Activated naive CD4-positive, alpha-beta T cell treated with anti-CD3 and anti-CD28 coated beads, Interleukin-2, amount 50 U/mL, for 72 hours (primary cell): ENCODE results near the gene OTOGL. TPM values are rescaled to one million over a fixed set of nuclear protein-coding genes. Genes with fewer than 3 reads are reported as not detected.
"Not testable (repeated sequence)": the region's sequence is repeated elsewhere in the genome, so short reads cannot be mapped to it uniquely, and the experiment has no call there.

ENCODE experiments used
- ATAC-seq, 2 donors: fragments of 150-1000 bp; cut with Tn5 transposase; 2 replicates each; pipeline ENCODE4 v1.10.0; 2021; ENCODE audit warnings: mild to moderate bottlenecking in 2 of 2, moderate library complexity in 2 of 2
- DNase-seq, 2 donors: peaks; one replicate each; pipeline ENCODE4 v3.0.0; 2021 to 2022; ENCODE audit warnings: low spot score in 2 of 2
- H3K27ac Mint-ChIP-seq, 2 donors: one replicate each; pipeline ENCODE4 v1.8.0; 2022; ENCODE audit warnings: mild to moderate bottlenecking in 2 of 2, mixed read lengths in 2 of 2
- H3K36me3 Mint-ChIP-seq, 2 donors: one replicate each; pipeline ENCODE4 v1.8.0; 2022; ENCODE audit warnings: mixed read lengths in 2 of 2
- H3K9me3 Mint-ChIP-seq, 2 donors: one replicate each; pipeline ENCODE4 v1.8.0; 2022; ENCODE audit warnings: mixed read lengths in 2 of 2
- total RNA-seq, 2 donors: library from RNA; stranded (reverse); gene quantifications; one replicate each; pipeline ENCODE4 v1.2.3, GENCODE V29; 2022

The OTOGL gene
- total RNA-seq, 2 donors from 2014 or later, result not detected

DNA sequence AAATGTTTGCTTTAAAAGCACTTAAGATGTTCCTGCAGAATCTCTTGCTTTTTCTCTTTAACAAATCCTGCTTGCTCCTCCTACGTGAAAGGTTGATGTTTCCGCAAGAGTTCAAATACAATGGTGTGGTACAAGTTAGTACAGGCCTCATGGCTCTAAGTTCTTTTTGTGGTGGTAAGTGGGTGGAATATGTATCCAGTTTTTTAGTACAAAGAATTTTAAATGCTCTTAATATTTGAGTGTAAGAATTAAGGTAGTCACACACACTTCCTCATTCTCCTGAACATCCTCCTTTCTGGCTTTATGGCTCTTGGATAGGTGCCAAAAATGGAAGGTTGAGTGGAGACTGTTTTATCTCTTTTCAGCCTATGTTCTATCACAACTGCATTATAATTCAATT lies 1.8 kb downstream of the OTOGL start:
- no peak overlapping the region for H3K27ac Mint-ChIP-seq
- no peak for ATAC-seq
- peaks cover 0 to 6% of the 10 kb centered on the region in 2 donors for H3K36me3 Mint-ChIP-seq
- DNase-seq, result no peak
- peaks cover 0 to 5% of the 10 kb centered on the region in 2 donors for H3K9me3 Mint-ChIP-seq

- Mint-ChIP-seq H3K36me3 (peaks cover 0 to 6% of the 10 kb centered on the region in 2 donors), H3K9me3 (peaks cover 0 to 5% of the 10 kb centered on the region in 2 donors), H3K27ac (no peak overlapping the region)
- DNase-seq, result no peak
- ATAC-seq, result no peak
Measured at GRCh38 chr12:80107221-80107620, 7.9 kb downstream of the OTOGL start.

GRCh38 chr12:80116735-80117134 lies 17.4 kb downstream of the OTOGL start:
- Mint-ChIP-seq H3K36me3 (peaks cover 0 to 23% of the 10 kb centered on the region in 2 donors), H3K27ac (no peak overlapping the region), H3K9me3 (peaks cover 22 to 27% of the 10 kb centered on the region in 2 donors)
- no peak for ATAC-seq
- no peak for DNase-seq

GRCh38 chr12:80118565-80119324 lies 19.4 kb downstream of the OTOGL start:
- Mint-ChIP-seq H3K9me3 (peaks cover 12 to 19% of the 10 kb centered on the region in 2 donors), H3K27ac (no peak overlapping the region), H3K36me3 (peaks cover 0 to 12% of the 10 kb centered on the region in 2 donors)
- ATAC-seq, result no peak
- DNase-seq, result no peak

DNA sequence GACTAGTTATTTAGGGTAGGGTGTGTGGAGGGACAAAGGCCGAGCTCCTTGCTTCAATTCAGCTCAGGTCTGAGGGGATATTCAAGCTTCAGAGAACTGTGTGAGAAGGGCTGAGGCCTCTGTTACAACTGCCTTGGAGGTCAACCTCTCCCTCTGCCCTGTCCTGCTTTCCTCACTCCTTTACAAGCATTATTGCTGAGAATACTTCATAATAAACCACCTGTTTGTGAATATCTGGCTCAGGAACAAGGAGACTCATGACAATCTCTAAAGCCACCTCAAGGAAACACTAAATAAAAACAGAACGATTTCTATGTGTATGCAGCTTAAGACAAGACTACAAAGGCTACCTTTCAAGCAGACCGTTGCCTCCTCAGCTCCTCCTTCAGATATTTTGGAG lies 21.7 kb downstream of the OTOGL start:
- Mint-ChIP-seq H3K27ac (no peak overlapping the region), H3K36me3 (peaks cover 0 to 4% of the 10 kb centered on the region in 2 donors), H3K9me3 (peaks cover 4 to 10% of the 10 kb centered on the region in 2 donors)
- DNase-seq, result no peak
- no peak for ATAC-seq

DNA sequence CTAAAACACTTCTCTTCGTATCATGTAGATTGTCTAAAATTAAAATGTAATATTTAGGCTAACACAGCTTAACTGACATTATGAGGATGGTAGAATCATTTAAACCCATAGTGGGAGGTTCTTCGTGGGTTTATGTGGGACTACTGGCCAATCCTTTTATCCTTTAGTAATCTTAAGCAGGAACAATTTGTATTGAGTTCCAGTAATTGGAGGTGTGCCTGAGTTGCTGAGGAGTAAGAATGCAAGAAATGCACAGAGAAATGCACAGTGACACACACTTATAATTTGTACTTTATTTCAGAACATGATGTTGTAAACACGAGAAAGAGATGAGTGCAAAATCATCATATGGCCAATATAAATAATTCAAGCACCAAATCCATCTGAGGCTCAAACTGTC lies 22.3 kb downstream of the OTOGL start:
- no peak for ATAC-seq
- no peak overlapping the region for H3K27ac Mint-ChIP-seq
- peaks cover 5 to 12% of the 10 kb centered on the region in 2 donors for H3K9me3 Mint-ChIP-seq
- DNase-seq, result no peak
- peaks cover 0 to 5% of the 10 kb centered on the region in 2 donors for H3K36me3 Mint-ChIP-seq

DNA sequence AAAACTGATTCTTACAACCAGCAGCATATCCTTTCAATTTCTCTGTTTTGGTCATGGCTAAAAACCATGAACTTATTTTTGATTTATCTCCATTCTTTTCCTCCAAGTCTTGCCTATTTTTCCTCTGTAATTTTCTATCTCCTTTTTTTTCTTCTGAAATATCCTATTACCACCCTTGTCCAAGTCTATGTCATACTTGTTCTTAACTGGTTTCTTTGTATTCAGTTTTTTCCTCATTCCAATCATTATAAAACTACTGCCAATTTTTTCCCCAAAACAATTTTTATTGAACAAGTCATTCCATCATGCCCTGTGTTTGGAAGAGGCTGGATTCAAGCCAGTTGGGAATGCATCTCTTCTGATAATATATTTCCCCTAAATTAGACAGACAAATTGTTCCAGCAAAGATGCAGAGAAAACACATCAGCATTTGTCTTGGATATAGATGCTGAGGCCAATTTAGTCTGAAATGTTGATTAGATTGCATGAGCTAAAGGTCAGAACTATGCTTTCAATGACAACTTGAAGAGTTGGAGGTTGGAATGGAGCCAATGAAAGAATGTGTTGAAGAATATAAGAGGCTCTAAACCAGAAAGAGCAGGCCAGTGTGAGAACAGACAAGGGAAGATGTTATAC lies 30.7 kb downstream of the OTOGL start:
- H3K27ac Mint-ChIP-seq, result no peak overlapping the region
- H3K9me3 Mint-ChIP-seq, result peaks cover 10 to 18% of the 10 kb centered on the region in 2 donors
- H3K36me3 Mint-ChIP-seq, result peaks cover 0 to 11% of the 10 kb centered on the region in 2 donors
- ATAC-seq, result no peak
- no peak for DNase-seq

DNA sequence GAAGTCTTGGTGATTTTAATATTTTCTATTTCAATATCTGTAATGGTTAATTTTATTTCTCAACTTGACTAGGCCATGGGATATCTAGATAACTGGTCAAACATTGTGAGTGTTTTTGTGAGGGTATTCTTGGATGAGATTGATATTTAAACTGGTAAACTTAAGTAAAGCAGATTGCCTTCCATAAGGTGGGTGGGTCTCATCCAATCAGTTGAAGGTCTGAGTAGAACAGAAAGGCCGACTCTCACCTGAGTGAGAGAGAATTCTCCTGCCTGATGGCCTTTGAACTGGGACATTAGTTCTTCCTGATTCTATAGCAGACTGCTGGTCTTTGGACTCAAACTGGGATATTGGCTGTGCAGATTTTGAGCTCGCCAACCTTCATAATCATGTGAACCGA lies 36.3 kb downstream of the OTOGL start:
- H3K36me3 Mint-ChIP-seq, result no peaks in the 10 kb centered on the region
- ATAC-seq (no peak), DNase-seq (no peak)
- peaks cover 0 to 5% of the 10 kb centered on the region in 2 donors for H3K9me3 Mint-ChIP-seq
- H3K27ac Mint-ChIP-seq, result no peak overlapping the region

DNA sequence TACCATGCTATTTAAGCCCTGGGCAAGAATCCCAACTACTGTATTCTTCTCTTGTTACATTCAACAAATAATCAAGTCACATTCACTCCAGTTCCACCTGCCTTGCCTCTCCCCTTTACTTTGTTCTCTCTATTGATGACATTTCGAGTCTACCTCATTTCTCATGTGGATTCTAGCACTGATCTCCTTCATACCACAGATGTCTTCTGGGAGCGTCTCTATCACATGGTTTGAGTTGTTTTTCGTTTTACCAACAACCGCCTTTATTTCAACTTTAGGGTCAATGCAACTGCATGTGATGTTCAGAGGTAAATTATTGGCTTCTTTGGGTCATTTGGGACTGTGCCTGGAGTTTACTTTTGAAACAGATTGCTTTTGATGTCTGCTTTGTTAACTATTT lies 40.7 kb downstream of the OTOGL start:
- no peak for DNase-seq
- Mint-ChIP-seq H3K27ac (no peak overlapping the region), H3K36me3 (no peaks in the 10 kb centered on the region), H3K9me3 (peaks cover 0 to 5% of the 10 kb centered on the region in 2 donors)
- no peak for ATAC-seq

- no peaks in the 10 kb centered on the region for H3K9me3 Mint-ChIP-seq
- ATAC-seq (peak in 1 of 2 donors; percentile 84), DNase-seq (no peak)
- no peak overlapping the region for H3K27ac Mint-ChIP-seq
- H3K36me3 Mint-ChIP-seq, result no peaks in the 10 kb centered on the region
Measured at GRCh38 chr12:80142640-80143039, 43.3 kb downstream of the OTOGL start.

DNA sequence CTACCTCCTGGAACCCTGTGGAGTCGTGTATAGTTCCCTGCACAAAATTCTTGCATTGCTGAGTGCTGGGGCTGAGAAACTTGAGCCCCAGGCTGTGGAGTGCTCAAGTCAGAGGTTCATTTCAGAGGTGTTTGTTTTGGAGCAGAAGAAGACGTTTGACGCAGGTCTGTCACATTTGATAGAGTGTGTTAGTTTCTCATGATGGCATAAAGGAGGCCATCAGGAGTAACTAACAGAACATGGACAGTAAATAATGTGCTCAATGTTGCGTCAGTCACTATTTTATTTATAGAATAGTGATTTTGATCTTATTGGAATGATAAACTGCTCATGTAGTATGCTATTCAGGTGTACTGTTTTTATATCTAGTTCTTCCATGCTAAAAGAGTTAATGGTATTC lies 44.2 kb downstream of the OTOGL start:
- Mint-ChIP-seq H3K9me3 (no peaks in the 10 kb centered on the region), H3K36me3 (no peaks in the 10 kb centered on the region), H3K27ac (no peak overlapping the region)
- no peak for ATAC-seq
- no peak for DNase-seq

GRCh38 chr12:80149547-80150313 lies 50.4 kb downstream of the OTOGL start:
- not testable (repeated sequence) for ATAC-seq, DNase-seq, H3K9me3 Mint-ChIP-seq, H3K27ac Mint-ChIP-seq, H3K36me3 Mint-ChIP-seq

DNA sequence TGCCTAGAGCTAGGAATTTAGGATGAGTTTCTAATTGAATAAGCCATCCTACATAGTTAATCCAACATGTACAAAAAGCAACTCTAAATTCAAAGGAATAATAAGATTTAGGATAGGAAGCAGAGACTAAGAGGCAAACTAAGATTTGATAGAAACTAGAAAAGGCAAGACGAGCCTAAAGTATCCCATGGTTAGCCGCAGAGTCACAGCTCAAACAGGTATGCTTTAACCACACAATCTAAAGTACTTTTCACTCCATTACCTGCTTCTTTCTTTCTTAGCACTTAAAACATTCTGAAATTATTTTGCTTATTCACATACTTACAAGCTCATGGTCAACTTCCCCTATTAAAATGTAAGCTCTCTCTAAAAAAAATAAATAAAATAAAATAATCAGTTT lies 51.8 kb downstream of the OTOGL start:
- H3K36me3 Mint-ChIP-seq, result no peaks in the 10 kb centered on the region
- peaks cover 0 to 9% of the 10 kb centered on the region in 2 donors for H3K9me3 Mint-ChIP-seq
- H3K27ac Mint-ChIP-seq, result no peak overlapping the region
- no peak for ATAC-seq
- no peak for DNase-seq

GRCh38 chr12:80154261-80154660 lies 54.9 kb downstream of the OTOGL start:
- DNase-seq, result no peak
- Mint-ChIP-seq H3K27ac (no peak overlapping the region), H3K9me3 (peaks cover 0 to 9% of the 10 kb centered on the region in 2 donors), H3K36me3 (no peaks in the 10 kb centered on the region)
- ATAC-seq, result no peak

DNA sequence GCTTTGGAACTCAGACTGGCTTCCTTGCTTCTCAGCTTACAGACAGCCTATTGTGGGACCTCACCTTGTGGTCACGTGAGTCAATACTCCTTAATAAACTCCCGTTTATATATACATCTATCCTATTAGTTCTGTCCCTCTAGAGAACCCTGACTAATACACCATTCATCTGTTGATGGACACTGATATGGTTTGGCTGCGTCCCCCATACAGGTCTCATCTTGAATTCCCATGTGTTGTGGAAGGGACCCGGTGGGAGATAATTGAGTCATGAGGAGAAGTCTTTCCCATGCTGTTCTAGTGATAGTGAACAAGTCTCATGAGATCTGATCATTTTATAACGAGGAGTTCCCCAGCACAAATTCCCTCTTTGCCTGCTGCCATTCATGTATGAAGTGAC lies 57.0 kb downstream of the OTOGL start:
- Mint-ChIP-seq H3K27ac (no peak overlapping the region), H3K9me3 (peaks cover under 1 to 9% of the 10 kb centered on the region in 2 donors), H3K36me3 (no peaks in the 10 kb centered on the region)
- ATAC-seq, result no peak
- DNase-seq, result no peak

- Mint-ChIP-seq H3K27ac (no peak overlapping the region), H3K36me3 (no peaks in the 10 kb centered on the region), H3K9me3 (peaks cover 4 to 9% of the 10 kb centered on the region in 2 donors)
- no peak for DNase-seq
- no peak for ATAC-seq
Measured at GRCh38 chr12:80157645-80158044, 58.3 kb downstream of the OTOGL start.

GRCh38 chr12:80161612-80162011 lies 62.3 kb downstream of the OTOGL start:
- ATAC-seq, result no peak
- H3K27ac Mint-ChIP-seq, result no peak overlapping the region
- no peak for DNase-seq
- H3K9me3 Mint-ChIP-seq, result peaks cover 3 to 4% of the 10 kb centered on the region in 2 donors
- H3K36me3 Mint-ChIP-seq, result no peaks in the 10 kb centered on the region
